Measurements from ENCODE around the gene CALN1.
"Not testable (repeated sequence)": the region's sequence is repeated elsewhere in the genome, so short reads cannot be mapped to it uniquely, and the experiment has no call there.

Gene CALN1

DNA sequence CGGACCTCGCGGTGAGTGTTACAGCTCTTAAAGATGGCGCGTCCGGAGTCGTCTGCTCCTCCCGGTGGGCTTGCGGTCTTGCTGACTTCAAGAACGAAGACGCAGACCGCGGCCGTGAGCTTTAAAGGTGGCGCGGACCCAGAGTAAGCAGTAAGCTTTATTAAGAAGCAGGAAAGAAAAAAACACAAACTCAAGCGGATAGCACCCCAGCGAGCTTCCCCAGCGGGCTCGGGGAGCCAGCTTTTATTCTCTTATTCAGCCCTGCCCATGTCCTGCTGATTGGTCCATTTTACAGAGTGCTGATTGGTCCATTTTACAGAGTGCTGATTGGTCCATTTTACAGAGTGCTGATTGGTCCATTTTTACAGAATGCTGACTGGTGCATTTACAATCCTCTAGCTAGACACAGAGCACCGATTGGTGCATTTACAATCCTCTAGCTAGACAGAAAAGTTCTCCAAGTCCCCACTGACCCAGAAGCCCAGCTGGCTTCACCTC lies at the start of gene CALN1:
Gene CALN1, minus strand, starts transcription at position 218 of the 498 bp plus-strand sequence.
- not testable (repeated sequence) for DNase-seq (ENCODE audit: low read depth)

DNA sequence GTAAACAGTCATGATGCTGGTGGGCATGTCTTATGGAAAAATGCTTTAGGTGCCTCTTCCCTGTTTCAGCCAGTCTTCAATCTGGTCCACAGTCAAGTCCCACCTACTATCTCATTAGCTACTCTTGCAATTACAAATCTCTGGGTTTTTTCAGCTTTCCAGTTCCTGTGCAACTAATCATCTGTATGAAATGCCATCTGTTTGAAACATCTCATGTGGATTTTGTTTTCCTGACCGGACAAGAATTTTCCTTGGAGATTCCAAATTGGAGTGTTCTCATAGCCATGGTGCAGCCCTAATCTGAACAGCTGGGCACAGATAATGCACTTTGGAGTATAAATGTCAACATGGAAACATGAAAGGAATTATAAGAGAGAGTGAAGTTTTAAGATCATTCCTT lies 41.3 kb upstream of the CALN1 start:
- DNase-seq (ENCODE audit: low read depth) = no peak

DNA sequence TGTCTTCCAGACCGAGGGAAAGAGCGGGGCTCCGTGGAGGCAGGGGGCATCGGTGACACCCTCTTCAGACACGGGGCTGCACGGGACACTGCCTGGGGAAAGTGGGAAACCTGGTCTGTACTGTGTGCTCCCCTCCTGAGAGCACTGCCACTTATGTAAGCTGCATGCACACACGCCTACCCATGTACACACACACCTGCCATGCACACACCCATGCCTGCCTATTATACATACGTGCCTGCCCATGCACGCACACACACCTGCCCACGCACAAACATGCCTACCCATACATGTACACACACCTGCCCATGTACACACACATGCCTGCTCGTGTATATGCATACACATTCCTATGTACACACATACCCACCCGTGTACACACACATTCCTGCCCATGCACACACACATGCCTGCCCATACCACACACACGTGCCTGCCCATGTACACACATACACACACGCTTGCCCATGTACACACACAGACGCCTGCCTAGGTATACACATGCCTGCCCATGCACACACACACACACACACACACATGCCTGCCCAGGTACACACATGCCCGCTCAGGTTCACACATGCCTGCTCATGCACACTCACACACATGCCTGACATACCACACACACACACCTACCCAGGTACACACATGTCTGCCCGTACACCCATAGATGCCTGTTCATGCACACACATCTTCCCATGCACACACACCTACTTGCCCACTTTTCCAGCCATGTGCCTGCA lies 35.5 kb upstream of the CALN1 start:
- DNase-seq (ENCODE audit: low read depth) = no peak

DNA sequence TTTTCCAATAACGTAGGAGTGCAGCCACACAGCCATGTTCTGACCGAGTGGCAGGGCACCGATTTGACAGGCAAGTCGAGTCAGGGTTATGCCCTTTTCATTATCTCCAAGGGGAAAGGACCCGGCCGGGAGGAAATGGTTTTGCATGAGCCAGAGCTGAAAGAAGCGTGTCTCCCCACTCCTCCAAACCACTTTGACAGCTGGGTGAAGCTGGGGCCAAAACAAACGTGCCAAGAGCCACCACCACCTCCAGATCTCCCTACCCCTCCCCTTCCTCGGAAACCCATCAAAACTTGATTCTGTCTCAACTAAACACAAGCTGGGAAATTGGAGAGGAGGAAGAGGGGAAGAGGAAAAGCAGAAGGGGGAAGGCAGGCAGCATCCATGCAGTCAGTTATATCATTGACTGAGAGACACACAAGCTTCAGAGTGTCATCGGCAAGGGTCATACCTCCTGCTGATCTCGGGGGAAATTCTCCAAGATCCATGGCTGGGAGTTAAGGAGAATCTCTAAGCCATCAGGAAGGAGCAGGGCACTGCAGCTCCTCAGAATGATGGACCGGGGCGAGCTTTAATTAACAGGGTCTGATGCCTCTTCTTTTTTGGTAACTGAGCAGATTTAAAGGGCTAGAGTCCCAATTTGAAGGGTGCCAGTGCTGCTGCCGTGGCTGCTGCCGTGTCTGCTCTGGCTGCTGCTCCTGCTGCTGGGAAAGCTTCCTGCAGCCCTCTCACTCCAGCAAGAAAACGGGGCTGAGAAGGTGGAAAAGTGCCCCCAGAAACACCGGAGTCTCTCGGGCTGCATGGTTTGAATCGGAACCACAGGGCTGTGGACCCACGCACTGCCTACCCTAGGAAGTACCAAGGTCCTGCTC lies 34.7 kb upstream of the CALN1 start:
- no peak for DNase-seq (ENCODE audit: low read depth)

DNA sequence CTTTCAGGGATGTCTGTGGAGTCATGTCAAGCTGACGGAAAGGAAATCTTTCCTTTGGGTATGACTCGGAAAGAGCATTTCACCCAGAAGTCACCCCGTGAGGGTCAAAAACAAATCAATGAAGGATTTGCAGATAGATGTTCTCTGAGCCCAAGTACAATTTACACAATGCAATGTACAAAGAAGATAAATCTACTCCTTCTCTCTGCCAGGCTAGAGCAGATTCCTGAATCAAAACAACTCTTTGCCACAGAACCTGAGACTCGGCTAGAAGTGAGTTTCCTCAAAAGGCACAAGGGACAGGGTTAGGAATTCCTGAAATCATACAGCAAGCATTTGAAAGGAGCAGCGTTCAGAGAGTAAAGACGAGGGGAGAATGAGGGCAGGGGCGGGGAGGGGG lies 34.0 kb upstream of the CALN1 start:
- no peak for DNase-seq (ENCODE audit: low read depth)

DNA sequence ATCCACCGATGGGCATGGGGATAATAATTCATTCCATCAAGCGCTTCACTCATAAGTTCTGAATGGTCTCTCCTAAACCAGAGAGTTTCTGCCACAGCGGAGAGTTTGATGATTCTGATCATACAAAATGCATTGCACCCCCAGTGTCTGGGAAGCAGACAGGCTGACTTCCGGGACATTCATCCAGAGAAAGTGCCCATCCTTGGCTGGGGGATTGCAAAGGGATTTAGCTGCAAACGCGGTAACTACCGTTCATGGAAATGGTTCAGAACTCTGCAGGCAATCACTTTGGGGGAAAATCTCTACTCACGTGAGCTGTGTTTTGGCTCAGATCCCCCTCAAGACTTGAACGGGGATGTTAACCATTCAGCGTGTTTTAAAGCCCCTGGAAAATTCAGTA lies 33.4 kb upstream of the CALN1 start:
- DNase-seq (ENCODE audit: low read depth) = no peak

DNA sequence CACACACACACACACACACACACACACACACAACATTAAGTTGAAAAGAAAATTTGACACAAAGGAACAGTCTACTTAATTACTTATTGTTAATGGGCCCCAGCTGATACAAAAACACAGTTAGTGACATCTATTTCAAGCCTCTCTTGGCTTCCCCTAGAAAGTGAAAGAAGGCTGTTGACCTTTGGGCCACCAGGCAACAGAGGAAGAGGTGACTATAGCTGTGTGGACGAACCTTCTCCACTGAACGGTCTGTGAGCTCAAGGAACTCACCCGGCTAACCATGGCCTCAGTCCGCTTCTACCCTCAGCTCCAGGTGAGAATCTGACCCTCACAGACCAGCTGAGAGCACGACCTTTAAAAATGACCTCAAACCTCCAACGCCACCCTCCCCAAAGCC lies 32.9 kb upstream of the CALN1 start:
- no peak for DNase-seq (ENCODE audit: low read depth)

DNA sequence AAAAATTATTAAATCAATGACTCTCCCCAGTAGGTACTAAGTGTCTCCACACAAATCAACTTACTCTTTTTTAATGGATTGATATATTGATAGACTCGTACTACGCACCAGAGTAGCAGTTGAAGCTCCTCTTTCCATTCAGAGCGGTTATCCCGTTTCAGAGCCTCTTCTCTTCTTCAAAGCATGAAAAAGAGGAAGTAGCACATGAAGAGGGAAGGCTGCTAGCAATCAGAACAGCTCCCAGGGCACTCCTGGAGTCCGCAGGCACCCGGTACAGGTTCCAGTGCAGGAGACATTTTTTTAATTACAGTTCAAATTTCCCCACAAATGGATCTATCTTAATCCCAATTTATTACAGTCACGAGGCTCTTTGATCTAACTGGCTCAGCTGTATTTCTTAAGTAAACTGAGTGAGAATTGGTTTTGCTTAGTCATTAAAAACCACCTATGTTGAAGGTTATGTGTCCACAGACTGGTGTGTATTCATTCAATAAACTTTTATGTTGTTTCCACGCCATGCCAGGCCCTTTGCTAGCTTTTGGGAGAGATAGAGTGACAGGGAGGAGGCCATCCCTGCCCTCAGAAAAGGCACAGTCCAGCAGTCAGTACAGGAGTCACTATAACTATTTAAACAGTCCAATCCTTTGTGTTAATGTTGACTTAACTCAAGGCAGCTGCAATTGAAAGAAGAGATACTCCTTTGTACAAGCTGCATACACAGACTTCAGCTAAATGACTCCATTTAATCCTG lies 32.1 kb upstream of the CALN1 start:
- no peak for DNase-seq (ENCODE audit: low read depth)

DNA sequence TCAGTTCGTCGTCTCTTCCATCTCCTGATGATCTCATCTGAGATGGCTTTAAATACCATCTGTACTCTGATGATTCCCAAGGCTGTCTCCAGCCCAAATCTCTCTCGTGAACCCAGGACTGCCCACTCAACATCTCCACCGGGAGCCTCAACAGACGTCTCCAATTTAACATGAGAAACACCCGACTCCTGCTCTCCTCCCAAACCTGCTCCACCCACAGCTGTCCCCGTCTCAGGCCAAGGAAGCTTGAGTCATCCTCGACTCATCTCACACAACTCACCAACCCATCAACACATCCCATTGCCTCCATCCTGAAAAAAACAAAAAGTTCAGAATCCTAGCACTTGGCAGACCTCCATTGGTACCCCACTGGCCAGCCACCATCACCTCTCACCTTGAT lies 29.7 kb upstream of the CALN1 start:
- DNase-seq (ENCODE audit: low read depth) = no peak

DNA sequence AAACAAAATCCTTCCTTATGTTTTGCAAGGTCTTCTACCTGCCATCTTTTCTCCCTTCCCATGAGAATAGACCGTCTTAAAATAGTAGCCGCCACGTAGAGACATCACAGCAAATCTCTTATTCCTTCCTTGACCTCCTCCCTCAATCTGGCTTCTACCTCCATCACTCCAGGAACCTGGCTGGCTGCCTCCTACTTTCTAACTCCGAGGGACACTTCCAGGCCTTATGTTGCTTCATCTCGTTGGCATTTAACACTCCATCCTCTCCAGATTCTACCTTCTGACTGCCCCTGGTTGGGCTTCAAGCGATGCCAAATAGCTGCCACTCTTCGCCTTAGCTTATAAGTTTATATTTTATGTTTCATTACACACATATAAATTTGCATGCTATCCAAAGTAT lies 26.4 kb upstream of the CALN1 start:
- no peak for DNase-seq (ENCODE audit: low read depth)

DNA sequence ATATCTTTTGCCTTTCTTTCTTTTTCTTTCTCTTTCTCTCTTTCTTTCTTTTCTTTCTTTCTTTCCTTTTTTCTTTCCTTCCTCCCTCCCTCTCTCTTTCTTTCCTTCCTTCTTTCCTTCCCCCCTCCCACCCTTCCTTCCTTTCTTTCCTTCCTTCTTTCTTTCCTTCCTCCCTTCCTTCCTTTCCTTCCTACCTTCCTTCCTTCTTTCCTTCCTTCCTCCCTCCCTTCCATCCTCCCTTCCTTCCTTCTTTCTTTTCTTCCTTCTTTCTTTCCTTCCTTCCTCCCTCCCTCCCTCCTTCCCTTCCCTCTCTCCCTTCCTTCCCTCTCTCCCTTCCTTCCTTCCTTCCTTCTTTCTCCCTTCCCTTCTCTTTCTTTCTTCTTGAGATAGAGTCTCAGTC lies 25.5 kb upstream of the CALN1 start:
- no peak for DNase-seq (ENCODE audit: low read depth)

DNA sequence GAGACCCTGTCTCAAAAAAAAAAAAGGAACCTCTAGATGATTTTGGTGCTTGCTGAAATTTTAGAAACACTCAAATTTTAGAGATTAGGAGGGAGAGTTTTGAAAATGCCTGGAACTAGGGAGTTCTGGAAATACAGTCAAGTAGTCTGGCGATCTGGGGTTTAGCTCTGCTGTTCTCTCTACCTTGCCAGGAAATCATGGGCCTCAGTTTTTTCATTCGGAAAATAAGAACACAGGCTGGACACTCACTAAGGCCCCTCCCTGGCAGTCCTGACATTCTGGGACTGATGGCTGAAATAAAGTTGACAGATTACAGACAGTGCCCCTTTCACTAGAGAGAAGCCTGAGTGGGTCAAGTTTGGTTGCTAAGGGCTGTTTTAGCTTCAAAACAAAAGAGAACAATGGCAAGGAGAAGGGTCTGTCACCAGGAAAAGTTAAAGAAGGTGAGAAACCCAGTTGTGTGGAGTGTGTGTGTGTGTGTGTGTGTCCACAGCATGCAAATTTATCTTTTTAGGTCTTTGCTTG lies 25.0 kb upstream of the CALN1 start:
- DNase-seq (ENCODE audit: low read depth) = no peak

DNA sequence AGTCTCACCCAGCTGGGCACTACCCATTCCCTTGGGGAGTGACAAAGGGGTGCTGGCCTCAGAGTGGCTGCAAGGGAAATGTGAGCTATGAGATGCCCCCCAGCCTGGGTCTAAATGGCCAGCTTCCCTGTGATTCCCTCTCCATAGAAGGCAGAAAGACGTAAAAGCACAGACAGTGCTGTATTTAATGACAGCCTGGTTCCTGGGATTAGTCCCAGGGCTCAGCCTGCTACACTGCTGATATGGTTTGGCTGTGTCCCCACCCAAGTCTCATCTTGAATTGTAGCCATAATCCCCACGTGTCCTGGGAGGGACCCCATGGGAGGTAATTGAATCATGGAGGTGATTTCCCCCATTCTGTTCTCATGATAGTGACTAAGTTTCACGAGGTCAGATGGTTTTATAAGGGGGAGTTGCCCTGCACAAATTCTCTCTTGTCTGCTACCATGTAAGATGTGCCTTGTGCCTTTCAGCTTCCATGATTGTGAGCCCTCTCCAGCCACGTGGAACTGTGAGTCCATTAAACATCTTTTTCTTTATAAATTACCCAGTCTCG lies 23.9 kb upstream of the CALN1 start:
- no peak for DNase-seq (ENCODE audit: low read depth)

DNA sequence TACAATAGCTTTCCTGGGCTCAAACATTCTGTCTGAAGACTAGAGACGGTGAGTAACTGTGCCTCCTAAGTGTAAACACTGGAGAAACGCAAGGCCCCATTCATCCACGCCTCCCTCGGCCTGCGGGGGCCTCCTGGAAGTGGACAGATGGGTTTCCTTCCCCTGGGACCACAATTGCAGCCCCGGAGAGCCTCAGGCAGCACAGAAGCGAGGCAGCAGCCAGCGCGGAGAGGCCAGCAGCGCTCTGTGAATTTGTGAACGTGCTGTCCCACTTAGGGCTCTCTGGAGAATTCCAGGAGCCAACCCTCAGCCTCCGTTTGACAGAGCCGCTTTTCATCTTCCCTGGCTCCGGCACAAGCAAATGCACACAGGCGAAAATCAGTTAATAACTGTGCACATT lies 23.2 kb upstream of the CALN1 start:
- no peak for DNase-seq (ENCODE audit: low read depth)

DNA sequence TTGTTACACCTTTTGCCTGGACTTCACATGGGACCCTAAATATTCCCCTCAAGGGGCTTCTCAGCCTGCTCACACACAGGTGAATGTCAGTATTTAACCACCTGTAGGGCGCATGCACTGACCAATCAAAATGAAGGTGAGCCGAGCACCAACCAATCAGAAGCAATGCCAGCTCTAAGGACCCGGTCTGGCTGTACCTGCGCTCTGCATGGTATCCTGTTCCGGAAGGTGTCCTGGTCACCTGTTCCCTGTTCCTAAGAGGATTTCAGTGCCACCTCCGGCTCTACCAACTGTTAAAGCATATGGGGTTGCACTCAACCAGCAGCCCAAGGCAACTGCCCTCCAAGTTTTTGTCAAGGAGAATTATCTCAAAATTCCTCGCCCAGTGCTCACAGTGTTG lies 18.4 kb upstream of the CALN1 start:
- DNase-seq (ENCODE audit: low read depth) = no peak

DNA sequence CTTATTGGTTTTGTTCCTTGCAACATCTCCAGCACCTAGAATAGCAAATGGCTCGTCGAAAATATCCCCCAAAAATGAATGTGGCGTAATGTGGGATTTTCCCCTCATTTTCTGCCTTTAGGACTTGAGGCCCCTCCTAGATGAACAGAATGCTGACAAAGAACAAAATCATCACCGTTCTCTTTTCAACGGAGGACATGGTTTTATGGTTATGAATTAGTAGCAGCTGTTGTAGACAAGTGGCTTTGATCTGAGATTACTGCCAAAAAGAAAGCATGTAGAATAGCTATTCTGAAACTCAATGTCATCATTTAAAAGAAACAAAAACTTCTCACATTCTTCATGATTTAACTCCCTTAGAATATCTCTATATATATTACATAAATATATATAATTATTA lies 17.2 kb upstream of the CALN1 start:
- no peak for DNase-seq (ENCODE audit: low read depth)

DNA sequence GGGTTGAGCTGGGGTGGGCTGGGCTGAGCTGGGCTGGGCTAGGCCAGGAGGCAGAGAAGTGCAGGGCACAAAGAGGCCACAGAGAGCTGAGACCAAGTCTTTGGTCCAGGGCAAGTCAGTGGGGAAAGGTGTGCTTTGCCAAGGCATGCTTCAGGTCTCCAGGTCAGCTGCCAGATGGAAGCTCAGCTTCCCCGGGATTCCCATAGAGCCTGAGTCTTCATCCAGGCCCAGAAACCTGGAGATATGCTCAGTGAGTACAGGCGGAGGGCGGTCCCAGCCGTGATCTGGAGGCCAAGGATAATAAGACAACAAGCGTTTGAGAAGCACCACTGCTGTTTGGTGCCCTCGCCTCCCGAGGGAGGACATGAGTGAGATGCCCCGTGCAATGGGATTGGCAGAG lies 4.7 kb upstream of the CALN1 start:
- no peak for DNase-seq (ENCODE audit: low read depth)

DNA sequence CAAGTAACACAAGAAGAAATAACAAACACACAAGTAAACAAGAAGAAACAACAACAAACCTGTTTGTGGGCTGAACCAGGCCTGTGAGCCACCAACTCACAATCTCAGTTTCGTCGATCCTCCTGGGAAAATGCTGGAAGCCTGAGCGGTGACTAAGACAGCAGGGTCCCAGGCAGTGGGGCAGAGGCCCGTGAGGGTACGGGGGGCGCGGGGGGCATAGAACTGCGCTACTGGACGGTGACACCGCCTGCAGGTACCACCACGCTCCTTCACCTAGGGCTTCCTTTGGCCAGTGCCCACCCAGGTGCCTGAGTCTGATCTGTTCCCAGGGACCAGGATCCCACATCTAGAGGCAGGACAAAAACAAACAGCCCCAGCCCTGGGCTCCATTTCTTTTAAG lies 3.4 kb upstream of the CALN1 start:
- no peak for DNase-seq (ENCODE audit: low read depth)

DNA sequence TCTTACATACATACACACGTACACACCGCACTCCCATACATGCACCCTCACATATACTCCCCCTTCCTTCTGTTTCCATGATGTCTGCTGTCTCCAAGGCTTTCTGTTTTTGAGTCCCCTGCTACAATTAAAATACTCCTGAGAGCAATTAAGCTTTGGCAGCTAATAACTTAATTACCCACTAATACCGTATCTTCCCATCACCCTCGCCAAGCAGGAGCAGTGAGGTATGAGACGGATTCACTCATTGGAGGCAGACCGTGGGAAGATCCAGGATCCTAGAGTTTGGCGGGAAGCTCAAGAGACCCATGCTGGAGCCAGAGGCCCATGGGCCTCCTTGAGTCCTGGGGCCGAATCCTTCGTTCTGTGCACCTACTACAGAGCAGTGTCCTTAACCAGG lies 1.7 kb upstream of the CALN1 start:
- DNase-seq (ENCODE audit: low read depth) = no peak

DNA sequence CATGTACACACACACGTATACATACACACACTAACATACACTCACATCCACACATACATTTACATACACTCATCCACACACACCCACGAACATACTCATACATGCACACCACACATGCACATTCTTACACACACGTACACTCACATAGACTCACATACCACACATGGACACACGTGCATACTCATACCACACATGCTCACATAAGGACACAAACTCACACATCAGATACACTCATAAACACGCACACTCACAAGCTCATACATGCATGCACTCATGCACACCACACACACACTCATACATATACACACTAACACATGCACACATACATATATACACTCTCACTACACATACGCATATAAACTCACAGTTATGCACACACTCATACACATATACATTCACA lies 1.2 kb upstream of the CALN1 start:
- DNase-seq (ENCODE audit: low read depth) = no peak

DNA sequence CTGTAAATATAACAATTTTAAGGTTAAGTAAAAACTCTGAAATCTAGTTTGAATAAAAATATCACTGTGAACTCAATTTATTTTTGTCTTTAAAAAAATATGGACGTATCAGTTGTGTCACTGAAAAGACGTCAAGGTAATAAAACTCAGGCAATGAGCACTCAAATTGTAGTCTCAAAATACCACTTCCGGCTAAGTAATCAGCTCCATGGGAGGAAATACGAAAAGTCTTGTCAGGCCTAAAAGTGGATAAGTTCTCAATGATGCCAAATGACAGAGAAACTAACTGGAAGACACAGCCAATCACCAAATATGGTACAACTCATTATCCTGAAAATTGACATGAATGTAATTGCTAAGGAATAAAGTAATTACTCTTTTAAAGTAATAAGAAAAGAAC lies 719 bp downstream of the CALN1 start:
- no peak for DNase-seq (ENCODE audit: low read depth)

DNA sequence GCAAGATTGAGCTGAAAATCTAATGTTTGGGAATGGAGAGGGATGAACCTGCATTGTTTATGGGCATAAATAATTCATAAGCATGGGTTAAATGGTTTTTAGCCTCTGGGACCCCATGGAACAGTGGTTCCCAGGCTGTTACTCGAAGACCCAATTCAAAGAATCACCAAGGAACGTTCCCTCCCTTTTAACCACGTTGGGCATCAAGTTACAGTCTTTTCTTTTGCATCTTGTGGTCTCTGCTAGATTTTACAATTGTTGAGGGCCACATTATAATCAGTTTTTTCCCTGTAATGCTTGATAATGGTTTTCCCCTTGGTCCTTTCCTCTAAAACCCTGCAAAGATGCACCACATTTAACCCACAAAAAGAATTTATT lies 2.5 kb downstream of the CALN1 start:
- DNase-seq (ENCODE audit: low read depth) = no peak
